GM18517 (cell line): Measurements from ENCODE around the gene GGT7.

Experiments
- ATAC-seq: cut with Tn5 transposase; IDR thresholded peaks from one replicate; pipeline ENCODE4 v1.9.1; 2021; ENCODE audit warnings: mild to moderate bottlenecking, moderate library complexity; ENCODE audit not compliant: unreplicated experiment

Gene GGT7

GRCh38 chr20:34797012-34797995, 75.4 kb downstream of the GGT7 start:
- no peak for ATAC-seq
